Measurements from ENCODE around the gene CHAT.

GRCh38 chr10:49585387-49585786, 28.4 kb upstream of the CHAT start:
- no peak for TF ChIP-seq CTCF (IDR thresholded peaks at IDR 0.05)
- no peak for TF ChIP-seq POLR2A (IDR thresholded peaks at IDR 0.05)
